ENCODE data around the gene DSTYK.
"Not testable (repeated sequence)": the region's sequence is repeated elsewhere in the genome, so short reads cannot be mapped to it uniquely, and the experiment has no call there.

Gene DSTYK

DNA sequence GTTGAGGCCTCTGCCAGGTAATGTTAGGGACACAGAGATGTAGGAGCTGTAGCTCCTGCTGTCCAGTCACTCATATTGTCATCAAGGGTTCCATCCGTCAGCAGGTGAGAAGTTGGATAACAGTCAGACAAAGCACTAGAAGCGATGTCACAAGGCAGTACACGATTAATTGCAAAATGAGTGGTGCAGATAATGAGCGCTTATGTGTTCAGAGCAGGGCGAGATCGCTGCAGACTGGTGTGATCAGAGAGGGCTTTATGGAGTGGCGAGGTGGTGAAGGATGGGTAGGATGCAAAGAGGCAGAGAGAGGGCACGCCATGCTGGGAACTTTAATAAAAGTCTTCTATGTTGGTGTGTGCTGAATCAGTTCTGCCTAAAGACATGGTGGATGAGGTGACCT, 25.0 kb upstream of the DSTYK start:
- DNase-seq (ENCODE audit: low read depth in 1 of 2, low spot score in 1 of 2) = no peak
- in situ Hi-C loops (cut with HindIII; ENCODE audit: low pct_unique_long_range_greater_than_20kb, low sequenced_read_pairs) = no loop called here
- no peak for TF ChIP-seq JUND (IDR thresholded peaks at IDR 0.05; ENCODE audit: low read depth)

DNA sequence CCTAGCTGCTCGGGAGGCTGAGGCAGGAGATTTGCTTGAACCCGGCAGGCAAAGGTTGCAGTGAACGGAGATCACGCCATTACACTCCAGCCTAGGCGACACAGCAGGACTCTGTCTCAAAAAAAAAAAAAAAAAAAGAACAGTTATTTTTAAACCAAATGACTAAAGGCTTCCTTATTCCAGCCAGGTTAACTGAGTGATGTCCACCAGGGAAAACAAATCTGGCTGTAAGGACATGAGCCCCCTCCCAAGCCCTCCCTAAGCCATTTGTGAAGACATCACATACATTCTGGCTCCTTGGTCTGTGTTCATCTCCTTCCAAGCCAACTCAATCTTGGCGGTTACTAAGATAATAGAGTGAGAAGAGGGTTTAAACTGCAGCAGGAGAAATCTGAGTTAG, 24.4 kb upstream of the DSTYK start:
- TF ChIP-seq JUND (IDR thresholded peaks at IDR 0.05; ENCODE audit: low read depth) = no peak
- DNase-seq (ENCODE audit: low read depth in 1 of 2, low spot score in 1 of 2) = no peak
- in situ Hi-C loops (cut with HindIII; ENCODE audit: low pct_unique_long_range_greater_than_20kb, low sequenced_read_pairs) = no loop called here

DNA sequence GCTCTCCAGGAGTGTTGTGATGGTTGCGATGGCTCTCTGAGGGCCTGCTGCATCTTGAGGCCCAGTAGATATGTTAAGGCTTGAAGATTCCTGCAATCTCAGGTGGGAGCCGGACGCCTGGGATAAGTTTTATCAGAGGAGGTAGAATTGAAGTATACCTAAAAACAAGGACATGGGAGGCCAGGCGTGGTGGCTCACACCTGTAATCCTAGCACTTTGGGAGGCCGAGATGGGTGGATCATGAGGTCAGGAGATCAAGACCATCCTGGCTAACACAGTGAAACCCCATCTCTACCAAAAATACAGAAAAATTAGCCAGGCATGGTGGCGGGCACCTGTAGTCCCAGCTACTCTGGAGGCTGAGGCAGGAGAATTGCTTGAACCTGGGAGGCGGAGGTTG, 22.5 kb upstream of the DSTYK start:
- in situ Hi-C loops (cut with HindIII; ENCODE audit: low pct_unique_long_range_greater_than_20kb, low sequenced_read_pairs); DNase-seq (ENCODE audit: low read depth in 1 of 2, low spot score in 1 of 2): not testable (repeated sequence)

DNA sequence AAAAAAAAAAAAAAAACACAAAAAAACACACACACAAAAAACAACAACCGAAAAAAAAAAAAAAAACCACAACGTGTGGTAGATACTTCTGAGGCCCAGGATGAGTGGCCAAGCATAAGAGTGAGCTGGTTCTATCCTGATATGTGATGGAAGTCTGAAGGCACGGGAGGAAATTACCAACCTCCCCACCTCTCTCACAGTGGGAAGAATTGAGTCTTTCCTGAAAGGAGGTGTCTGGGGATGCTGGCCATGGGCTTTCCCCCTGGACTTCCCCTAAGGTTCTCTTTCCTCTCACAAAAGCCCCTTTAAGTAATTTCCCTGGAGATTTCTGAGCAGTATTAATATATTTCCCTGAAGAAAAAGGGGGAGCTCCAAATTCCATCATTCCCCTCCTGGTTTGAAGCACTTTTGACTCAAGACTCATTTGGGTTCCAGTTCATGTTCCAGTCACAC, 21.5 kb upstream of the DSTYK start:
- no peak for TF ChIP-seq JUND (IDR thresholded peaks at IDR 0.05; ENCODE audit: low read depth)
- in situ Hi-C loops (cut with HindIII; ENCODE audit: low pct_unique_long_range_greater_than_20kb, low sequenced_read_pairs) = no loop called here
- DNase-seq (ENCODE audit: low read depth in 1 of 2, low spot score in 1 of 2) = no peak

DNA sequence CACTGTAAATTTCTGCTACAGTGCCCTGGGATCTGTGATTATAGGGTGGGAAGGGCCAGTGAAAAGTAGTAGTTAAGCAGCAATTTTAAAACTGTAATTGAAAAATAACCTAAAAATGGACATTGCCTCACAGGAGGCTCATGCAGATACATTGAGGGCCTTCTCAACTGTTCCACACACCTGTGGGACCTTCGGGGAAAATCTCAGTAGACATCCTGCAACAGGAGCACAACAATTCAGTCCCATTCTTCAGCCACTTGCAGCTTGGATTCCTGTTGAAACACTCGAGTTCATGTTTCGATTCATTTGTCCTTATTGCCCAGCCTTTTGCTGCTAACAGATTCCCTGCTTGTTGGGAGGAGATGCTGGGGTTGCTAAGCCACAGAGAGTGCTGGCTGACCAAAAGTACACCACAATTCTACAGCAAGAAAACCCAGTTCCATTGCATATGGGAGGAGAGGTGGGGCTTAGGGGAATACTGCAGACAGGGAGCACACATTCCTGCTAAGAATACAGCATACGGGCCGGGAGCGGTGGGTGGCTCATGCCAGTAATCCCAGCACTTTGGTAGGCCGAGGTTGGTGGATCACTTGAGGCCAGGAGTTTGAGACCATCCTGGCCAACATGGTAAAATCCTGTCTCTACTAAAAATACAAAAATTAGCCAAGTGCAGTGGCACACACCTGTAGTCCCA, 20.8 kb upstream of the DSTYK start:
- TF ChIP-seq JUND (IDR thresholded peaks at IDR 0.05; ENCODE audit: low read depth) = no peak

DNA sequence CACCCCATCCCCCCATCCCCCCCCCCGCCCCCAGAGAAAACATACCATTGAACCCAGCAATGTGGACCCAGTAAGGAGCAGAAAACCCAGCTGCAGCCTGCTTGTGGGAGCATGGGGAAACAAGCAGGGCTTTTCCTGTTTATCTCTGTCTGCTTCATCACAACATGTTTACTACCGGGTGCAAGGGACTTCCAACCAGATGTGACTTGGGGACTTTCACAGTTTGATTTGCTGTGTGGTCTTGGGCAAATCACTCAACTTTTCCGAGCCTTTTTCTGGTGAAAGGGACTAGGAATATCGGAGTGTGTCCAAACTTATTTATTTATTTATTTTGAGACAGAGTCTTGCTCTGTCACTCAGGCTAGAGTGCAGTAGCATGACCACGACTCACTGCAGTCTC, 19.5 kb upstream of the DSTYK start:
- no peak for DNase-seq (ENCODE audit: low read depth in 1 of 2, low spot score in 1 of 2)
- TF ChIP-seq JUND (IDR thresholded peaks at IDR 0.05; ENCODE audit: low read depth) = no peak
- in situ Hi-C loops (cut with HindIII; ENCODE audit: low pct_unique_long_range_greater_than_20kb, low sequenced_read_pairs) = no loop called here

More for the DNA sequence above, 20.8 kb upstream of the DSTYK start:
- no peak for DNase-seq (ENCODE audit: low read depth in 1 of 2, low spot score in 1 of 2)
- in situ Hi-C loops (cut with HindIII; ENCODE audit: low pct_unique_long_range_greater_than_20kb, low sequenced_read_pairs) = no loop called here

DNA sequence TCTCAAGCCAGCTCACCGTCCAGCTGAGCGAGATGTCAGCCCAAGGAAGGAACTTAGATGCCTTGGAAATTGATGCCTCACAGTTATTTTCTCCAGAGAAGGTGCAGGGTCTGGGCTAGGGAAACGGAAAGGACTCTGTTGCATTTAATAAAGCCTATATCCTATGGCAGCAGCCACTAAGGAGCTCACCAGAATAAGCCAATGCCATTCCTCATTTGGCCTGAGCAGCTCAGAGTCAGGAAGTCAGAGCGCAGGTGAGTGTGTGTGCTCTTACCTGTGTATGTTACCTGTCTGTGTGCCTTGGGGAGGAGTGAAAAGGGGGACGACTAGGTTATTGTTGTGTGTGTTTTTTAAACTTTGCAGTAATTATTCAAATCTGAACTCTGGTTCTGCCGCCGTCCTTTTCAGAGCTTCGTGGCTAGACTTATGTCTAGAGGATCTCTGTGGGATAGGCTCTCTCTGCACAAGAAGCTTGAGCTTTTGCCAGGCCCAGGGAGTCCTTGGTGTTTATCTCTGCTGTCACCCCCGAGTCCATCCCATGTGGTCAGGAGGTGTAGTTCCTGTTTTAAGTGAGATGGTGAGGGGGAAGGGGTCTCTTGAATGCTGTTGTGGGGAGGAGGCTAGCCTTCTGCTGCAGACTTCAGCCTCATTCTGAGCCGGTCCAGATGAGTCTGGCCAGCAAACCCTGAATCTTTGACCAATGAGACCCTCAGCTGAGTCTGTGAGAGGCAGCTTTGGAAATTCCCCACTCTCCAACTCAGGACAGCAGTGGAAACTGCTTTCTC, 18.6 kb upstream of the DSTYK start:
- in situ Hi-C loops (cut with HindIII; ENCODE audit: low pct_unique_long_range_greater_than_20kb, low sequenced_read_pairs) = no loop called here
- DNase-seq (ENCODE audit: low read depth in 1 of 2, low spot score in 1 of 2) = no peak
- TF ChIP-seq JUND (IDR thresholded peaks at IDR 0.05; ENCODE audit: low read depth) = no peak

DNA sequence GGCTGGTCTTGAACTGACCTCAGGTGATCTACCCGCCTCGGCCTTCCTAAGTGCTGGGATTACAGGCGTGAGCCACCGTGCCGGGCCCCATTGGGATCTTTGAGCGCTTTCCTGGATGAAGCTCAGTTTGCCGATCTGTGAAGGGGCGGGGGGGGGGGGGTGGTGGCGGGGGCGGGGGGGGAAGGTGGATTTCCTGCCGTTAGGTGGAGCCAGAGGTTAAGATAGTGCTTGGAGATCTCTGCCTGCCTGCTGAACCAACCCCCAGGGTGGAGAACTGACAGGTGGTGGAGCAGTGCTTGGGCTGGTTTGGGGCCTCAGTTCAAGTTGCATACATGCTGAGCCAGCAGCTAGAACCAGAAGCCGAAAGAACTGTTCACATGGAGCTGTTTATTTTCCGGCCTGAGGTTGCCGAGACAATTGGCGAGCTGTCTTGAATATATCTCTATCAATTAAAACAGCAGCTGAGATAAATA, 17.9 kb upstream of the DSTYK start:
- in situ Hi-C loops (cut with HindIII; ENCODE audit: low pct_unique_long_range_greater_than_20kb, low sequenced_read_pairs) = no loop called here
- no peak for TF ChIP-seq JUND (IDR thresholded peaks at IDR 0.05; ENCODE audit: low read depth)
- peak; percentile 69 to 71 for DNase-seq (ENCODE audit: low read depth in 1 of 2, low spot score in 1 of 2)

DNA sequence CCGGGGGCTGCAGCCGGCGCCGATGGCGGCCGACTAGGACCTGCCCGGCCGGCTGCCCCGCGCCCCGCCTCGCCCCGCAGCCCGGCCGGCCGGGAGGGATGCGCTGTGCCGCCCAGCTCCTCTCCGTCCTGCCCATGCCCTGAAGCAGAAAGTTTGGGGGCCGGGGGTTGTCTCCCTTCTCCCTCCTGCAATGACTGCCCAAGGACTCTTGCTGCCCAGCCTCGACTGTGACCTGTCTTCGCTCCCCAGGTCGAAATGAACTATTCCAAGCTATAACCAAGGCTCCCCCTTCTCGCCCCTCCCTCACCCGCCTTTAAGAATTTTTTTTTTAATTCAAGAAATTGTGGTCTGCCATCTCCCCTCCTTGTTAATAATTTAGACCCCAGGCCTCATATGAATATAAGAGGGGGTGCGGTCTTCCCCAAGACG, 16.6 kb upstream of the DSTYK start:
- TF ChIP-seq JUND (IDR thresholded peaks at IDR 0.05; ENCODE audit: low read depth) = no peak
- no peak for DNase-seq (ENCODE audit: low read depth in 1 of 2, low spot score in 1 of 2)
- in situ Hi-C loops (cut with HindIII; ENCODE audit: low pct_unique_long_range_greater_than_20kb, low sequenced_read_pairs) = no loop called here

DNA sequence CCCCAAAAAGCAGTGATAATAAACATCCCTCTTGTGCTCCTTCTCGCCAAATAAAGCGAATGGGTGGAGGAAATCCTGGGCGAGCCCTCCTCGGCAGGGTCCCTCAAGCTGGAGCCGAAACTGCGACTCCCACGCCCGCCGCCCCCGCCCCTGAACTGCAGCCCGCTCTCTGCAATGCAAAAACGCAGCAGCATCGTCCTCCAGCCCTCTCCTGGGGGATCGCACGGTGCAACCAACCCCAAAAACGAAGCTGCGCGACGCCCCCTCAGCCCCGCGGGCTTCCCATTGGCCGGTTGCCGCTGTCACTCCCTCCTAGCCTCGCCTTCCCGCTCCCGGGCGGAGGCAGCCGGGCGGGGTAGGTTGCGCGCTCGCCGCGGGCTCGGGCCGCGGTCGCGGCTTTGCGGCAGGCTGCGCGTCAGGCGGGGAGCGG, 16.1 kb upstream of the DSTYK start, which contains the start of gene TMCC2:
TSS of gene TMCC2 (plus strand) at position 363 of the 430 bp plus-strand sequence. CDS start 619 bp downstream, outside the sequence.
- peak; percentile 87 to 95 for DNase-seq (ENCODE audit: low read depth in 1 of 2, low spot score in 1 of 2)
- TF ChIP-seq JUND (IDR thresholded peaks at IDR 0.05; ENCODE audit: low read depth) = no peak
- in situ Hi-C loops (cut with HindIII; ENCODE audit: low pct_unique_long_range_greater_than_20kb, low sequenced_read_pairs) = no loop called here

DNA sequence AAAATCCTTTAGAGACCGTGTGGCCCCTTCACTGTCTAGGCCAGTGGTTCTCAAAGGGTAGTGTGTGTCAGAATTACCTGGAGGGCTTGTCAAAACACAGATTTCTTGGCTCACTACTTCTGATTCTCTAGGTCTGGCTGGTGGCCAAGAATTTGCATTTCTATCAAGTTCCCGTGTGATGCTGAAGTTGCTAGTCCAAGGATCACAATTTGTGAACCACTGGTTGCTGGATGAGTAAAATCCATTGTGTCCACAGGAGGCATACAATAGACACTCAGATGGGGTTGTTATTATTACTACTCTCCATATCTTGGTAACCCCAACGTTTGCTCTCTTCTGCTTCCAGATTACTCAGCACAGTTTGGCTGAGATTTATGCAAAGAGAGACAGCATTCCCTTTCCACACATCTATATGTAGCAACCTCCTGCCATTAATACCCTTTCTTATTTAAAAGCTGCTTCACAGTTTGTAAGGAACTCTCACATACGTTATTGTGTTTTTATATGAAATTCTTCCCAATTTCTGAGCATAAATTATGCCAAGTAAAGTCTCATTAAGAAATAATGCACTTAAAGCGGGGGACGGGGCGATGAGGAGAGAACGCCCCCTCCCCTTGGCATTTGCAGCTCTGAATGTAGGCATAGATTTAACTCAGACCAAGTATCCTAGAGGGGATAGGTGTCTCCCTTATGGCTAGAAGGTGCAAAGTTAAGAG, 15.5 kb upstream of the DSTYK start:
- TF ChIP-seq JUND (IDR thresholded peaks at IDR 0.05; ENCODE audit: low read depth) = no peak
- in situ Hi-C loops (cut with HindIII; ENCODE audit: low pct_unique_long_range_greater_than_20kb, low sequenced_read_pairs) = no loop called here
- DNase-seq (ENCODE audit: low read depth in 1 of 2, low spot score in 1 of 2) = peak in 1 of 2 experiments; percentile 19

DNA sequence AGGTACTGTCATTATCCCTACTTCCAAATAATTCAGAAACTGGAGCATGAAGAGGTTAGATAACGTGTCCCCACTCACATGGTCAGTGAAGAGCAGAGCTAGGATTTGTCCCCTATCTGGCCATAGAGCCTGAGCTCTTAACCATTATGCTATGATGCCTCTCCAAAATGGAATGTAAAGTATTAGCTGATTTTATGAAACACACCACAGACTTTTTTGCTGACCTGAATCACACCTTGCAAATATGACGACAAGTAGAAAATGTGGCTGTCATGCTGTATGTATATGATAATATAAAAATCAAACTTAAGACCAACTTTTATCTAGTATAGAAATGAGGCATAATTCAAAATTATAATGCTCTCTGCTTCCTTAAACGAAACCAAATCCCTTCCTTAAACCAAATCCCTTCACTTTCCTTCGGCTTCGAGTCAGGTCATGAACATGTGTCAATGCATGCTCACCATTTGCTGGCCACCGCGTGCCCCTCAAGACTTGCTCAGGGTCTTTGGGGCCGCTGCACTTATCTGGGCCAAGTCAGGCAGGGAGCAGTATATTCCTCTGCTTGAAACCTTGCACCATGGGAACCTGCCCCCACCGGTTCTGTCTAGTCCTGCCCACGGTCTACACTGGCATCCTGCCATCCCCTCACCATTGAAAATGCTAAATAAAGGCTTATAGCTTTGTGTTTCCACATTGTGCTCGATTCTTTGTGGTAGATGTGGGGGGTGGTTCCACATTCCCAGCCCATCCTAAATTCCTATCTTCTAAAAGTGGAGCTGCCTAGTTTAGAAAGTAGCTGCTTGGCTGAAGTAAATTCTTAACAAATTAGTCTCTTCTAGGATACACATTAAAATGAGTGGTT, 14.6 kb upstream of the DSTYK start:
- DNase-seq (ENCODE audit: low read depth in 1 of 2, low spot score in 1 of 2) = peak in 1 of 2 experiments; percentile 24

More for the DNA sequence above, 14.6 kb upstream of the DSTYK start:
- in situ Hi-C loops (cut with HindIII; ENCODE audit: low pct_unique_long_range_greater_than_20kb, low sequenced_read_pairs) = no loop called here
- TF ChIP-seq JUND (IDR thresholded peaks at IDR 0.05; ENCODE audit: low read depth) = no peak

Measured in T47D (cell line).